Fibroblast of skin of left biceps (primary cell): ENCODE data around the gene DNAJC7.
A peak's percentile ranks its signal among the peaks of the same experiment; 100 is the strongest.
"Not testable (repeated sequence)": the region's sequence is repeated elsewhere in the genome, so short reads cannot be mapped to it uniquely, and the experiment has no call there.

Experiments
- DNase-seq, 2 experiments: peaks; one replicate each; pipeline ENCODE4 v3.0.0-alpha.2; 2013; ENCODE audit warnings: low read depth in 2 of 2

DNAJC7 gene

GRCh38 chr17:42012363-42012762 is 4.9 kb downstream of the DNAJC7 start:
- DNase-seq: not testable (repeated sequence)

GRCh38 chr17:42010898-42011516 is 6.2 kb downstream of the DNAJC7 start:
- DNase-seq: no peak

DNA sequence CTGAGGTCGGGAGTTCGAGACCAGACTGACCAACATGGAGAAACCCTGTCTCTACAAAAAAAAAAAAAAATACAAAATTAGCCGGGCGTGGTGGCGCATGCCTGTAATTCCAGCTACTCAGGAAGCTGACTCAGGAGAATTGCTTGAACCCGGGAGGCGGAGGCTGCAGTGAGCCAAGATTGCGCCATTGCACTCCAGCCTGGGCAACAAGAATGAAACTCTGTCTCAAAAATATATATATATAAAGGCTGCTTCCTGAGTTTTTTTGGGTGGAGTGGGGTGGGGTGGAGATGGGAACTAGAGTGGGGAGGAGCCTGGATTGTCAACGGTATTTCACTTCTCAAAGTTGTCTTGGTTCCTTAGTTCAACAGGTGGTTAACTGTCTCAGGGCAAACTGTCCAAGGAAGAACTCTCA is 7.0 kb downstream of the DNAJC7 start:
- not testable (repeated sequence) for DNase-seq

GRCh38 chr17:42009170-42009569 is 8.1 kb downstream of the DNAJC7 start:
- DNase-seq: no peak

- peak in 1 of 2 experiments; percentile 25 for DNase-seq
These were observed 12.1 kb downstream of the DNAJC7 start for GRCh38 chr17:42005166-42005565.

GRCh38 chr17:42002792-42003301 is 14.4 kb downstream of the DNAJC7 start:
- no peak for DNase-seq

DNA sequence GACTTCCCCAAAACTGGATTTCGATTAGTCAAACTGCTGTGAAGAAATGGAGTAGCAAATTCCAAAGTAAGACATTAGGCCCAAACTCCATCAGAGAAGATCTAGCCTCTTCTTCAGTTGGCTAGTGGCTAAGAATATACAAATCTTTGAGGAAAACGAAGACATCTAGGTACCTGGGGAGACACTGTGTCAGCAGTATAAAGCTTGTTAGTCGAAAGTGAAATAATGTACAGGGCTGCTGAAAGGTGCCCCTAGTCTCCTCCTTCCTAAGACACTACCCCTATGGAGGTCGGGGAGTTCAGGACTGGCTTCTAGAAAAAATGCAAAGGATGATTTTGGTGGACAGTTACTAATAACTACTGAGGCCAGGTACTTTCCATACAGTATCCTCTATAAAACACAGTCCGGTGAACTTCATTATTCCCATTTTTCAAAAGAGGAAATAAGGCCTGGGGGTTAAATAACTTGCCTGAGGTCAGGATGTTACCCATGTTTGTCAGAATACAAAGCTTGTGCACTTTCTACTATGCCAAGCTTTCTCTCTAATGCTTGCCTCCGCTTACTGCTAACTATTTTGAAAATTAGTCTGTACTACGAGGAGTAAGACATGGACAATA is 15.0 kb downstream of the DNAJC7 start:
- no peak for DNase-seq

DNA sequence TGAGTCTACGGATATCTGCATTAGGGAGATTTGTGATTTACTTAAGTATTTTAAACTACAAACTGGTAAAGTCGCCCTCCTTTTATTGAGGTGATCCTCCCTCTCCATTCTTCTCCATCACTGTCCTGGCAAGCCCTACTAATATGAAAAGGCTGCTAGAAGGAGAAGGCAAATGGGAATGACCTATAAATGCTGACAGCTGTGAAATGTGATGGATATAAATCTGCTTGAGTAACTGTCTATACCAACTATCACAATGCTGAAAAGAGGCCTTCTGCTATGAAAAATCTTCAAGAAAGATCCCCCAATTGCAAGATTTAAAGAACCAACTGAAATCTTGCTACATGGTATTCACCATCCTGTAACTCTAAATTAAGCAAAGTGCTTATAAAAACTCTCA is 15.5 kb downstream of the DNAJC7 start:
- no peak for DNase-seq

DNA sequence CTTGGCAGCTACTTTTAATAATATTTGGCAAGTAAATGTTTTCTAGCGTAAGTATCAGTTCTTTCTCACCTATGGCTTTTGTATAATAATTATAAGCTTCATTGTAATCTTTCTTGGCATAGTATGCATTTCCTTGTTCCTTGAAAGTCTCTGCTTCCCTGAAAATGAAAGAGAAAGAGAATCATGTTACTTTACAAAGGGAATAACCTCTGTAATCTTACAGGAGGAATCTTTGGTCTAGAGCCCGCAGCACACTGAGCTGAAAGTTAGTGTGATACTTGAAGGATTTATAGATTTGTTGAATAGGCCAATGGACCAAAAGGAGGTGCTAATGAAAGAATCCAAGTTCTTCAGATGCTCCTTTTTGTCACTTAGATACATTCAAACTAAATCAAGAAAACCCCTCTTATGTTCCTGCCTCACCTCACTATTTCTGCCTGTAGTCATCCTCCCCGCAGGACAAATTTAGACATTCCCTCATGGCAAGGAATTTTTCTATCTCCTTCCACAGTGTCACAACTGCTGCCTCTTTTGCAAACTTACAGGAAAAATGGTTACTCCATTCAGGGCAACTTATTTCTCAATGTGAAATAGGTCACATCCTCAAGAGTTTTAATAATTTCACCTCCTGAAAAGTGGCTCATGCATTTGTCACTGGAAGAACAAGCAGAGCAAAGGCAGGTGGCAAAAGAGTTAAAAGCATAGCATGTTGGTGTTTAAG is 16.7 kb downstream of the DNAJC7 start:
- no peak for DNase-seq

DNA sequence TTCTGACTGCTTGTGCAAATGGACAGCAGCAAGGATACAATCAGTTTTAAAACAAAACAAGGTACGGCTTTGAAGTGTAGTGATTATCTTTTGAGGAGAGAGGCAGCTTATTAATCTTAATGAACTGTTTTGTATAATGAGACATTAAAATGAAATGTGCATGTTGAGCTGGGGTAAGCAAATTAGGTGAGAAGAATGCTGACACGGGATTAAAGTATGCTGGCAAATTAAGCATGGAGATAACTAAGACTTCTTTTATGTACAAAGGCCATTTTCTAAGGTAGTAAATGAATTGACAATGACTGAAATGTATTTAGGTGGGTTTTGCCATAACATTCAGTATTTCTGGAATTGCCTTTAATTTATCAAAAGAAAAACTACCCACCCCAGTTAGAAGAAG is 18.7 kb downstream of the DNAJC7 start:
- no peak for DNase-seq

DNA sequence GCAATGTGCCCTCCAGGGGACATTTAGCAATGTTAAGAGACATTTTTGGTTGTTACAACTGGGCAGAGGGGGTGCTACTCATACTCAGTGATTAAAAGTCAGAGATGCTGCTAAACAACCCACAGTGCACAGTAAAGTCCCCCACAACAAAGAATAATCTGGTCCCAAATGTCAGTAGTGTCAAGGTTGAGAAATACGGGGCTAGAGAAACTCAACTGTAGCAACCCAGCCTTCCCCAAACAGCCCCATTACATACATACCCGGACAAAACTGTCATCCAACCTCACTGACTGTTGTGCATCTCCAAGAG is 20.4 kb downstream of the DNAJC7 start:
- DNase-seq: no peak

DNA sequence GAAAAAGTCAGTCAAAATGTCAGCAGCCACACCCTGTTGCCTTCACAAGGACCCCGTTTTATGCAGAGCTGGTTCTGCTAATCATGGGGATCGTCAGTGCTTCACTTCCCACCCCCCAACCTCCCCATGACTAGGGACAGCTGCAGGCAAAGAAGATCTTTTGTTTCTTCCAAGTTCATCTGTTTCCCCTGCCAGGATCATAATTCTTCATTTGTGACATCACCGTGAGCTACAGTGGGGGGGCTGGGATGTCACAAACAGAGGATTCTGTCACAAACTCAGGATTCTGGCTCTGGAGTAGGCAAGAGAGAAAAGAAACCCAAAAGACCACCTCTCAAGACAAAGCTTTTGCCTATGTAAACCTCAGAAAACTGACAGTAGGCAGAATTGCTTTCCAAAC is 24.7 kb downstream of the DNAJC7 start:
- DNase-seq: no peak

DNA sequence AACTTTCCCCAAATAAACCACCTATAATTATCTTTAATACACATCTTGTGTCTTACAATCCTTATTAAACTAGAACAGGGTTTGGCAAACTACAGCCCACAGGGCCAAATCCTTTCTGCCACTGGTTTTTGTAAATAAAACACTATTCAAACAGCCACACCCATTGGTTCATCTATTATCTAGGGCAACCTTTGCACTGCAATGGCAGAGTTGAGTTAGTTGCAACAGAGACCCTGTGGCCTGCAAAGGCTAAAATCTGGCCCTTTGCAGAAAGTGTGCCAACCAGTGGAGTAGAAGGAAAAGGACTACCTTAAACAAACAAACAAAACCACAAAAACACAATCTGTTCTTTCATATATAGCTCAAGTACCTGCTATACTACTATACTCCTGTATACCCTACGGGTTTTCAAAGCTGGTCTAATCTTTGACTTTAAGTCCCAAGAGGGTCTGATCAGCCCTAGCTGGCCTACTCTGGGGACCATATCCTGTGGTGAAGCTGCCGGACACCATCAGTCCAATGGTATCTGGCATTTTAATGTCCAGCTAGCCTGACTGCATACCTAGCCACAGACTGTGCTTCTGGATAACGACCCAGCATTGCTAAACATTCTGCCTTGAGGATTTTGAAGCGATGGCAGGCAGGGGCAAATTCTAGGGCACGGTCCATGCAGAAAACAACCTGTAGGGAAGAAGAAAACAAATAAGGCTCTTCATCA is 27.4 kb downstream of the DNAJC7 start:
- DNase-seq: no peak

- DNase-seq: no peak
These were observed 28.8 kb downstream of the DNAJC7 start for GRCh38 chr17:41988418-41988817.

GRCh38 chr17:41987642-41988041 is 29.6 kb downstream of the DNAJC7 start:
- DNase-seq: no peak

DNA sequence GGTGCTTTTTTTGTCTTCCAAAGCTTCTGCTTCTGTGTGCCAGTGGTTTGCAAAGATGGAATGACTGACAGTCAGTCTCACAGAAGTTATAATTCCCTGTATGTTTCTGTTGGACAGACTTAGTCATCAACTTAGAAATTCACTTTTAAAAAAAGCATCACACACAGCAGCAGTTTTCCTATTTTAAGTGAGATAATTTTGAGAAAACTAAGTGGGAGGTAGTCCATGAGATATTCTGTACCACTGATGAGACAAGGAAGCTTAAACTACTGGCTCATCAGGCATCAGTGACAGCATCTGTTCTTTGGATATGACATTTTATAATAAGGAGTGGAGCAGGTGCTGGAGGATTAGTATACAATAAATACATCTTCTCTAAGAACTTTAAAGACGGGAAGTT is 30.6 kb downstream of the DNAJC7 start:
- no peak for DNase-seq

DNA sequence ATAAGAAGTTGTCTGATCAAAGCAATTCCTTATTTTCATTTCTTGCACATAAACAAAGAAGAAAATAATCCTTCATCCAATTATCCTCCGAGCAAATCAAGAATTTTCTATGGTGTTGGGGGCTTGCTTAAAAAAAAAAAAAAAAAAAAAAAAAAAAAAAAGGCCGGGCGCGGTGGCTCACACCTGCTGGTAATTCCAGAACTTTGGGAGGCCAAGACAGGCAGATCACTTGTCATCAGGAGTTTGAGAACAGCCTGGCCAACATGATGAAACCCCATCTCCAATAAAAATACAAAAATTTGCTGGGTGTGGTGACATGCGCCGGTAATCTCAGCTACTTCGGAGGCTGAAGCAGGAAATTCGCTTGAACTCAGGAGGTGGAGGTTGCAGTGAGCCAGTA is 31.3 kb downstream of the DNAJC7 start:
- DNase-seq: no peak

DNA sequence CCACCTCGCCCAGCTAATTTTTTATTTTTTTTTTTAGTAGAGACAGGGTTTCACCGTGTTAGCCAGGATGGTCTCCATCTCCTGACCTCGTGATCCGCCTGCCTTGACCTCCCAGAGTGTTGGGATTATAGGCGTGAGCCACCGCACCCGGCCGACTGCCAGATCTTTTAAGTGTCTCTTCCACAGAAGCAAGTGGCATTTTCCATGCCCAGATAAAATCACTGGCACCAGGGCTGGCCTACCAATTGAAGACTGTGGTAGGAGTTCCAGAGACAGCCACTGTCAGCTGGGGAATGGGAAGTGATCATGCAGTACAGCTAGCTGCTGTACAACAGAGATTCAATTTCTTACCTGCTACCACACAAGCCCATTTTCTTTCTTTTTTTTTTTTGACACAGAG is 32.8 kb downstream of the DNAJC7 start:
- DNase-seq: no peak

DNA sequence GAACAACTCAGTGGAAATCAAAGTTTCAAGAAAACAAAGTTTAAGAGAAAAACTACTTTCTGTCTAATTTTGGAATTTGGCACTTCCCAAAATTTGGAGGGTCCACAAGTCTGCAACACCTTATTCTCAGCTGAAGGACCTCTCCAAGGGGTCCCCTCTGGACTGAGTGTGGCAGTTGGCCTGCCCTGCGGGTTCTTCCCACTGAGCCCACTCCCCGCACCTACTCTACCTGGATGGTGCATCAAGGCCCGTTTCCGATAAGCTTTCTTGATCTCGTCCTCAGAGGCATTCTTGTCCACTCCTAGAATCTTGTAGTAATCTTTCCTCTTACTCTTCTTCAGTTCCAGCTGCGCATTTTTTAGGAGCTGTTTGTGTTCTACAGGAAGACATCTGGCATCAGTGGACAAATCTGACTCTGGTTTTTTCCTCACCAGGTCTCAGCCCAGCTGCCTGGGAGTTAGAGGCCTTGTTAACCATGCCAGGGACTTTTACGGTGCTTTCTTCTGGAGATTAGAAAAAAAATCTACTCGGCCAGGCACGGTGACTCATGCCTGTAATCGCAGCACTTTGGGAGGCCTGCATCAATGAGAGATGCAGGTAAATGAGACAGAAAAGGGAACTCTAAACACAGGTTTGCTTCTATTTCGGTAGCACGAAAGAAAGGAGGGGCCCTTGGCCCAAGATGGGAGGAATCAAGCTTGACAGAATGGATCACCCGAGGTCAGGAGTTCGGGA is 35.0 kb downstream of the DNAJC7 start:
- no peak for DNase-seq

GRCh38 chr17:41977991-41978390 is 39.2 kb downstream of the DNAJC7 start:
- DNase-seq: no peak

GRCh38 chr17:41976142-41976768 is 41.0 kb downstream of the DNAJC7 start:
- DNase-seq: no peak
